Measurements from ENCODE around the gene RAD51B. TPM values are rescaled to one million over a fixed set of nuclear protein-coding genes. Genes with fewer than 3 reads are reported as not detected.

RAD51B gene
- total RNA-seq, 1 experiment from 2014 or later = 16.7 TPM

GRCh38 chr14:68236582-68237458 is 417.2 kb downstream of the RAD51B start:
- H3K4me3 Mint-ChIP-seq = no peak overlapping the region
- no peak overlapping the region for H3K18ac ChIP-seq (ENCODE audit: insufficient read length, low read depth, low read length)
- peaks cover 0 to 1% (median 0%) of the 10 kb centered on the region in 3 experiments; a peak in 2 of 7 replicates for H3K36me3 Mint-ChIP-seq (ENCODE audit: insufficient read depth in 1 of 3, low read depth in 3 of 3)
- H2BK12ac ChIP-seq (ENCODE audit: insufficient read length, low read depth, low read length) = no peak overlapping the region
- H2BK5ac ChIP-seq (ENCODE audit: insufficient read length, low read length) = no peak overlapping the region
- 0 out of 2 replicates have a peak, but pooled peaks cover 2% of the 10 kb centered on the region for H3K4me1 ChIP-seq (ENCODE audit: insufficient read depth, low read length)
- H3K79me2 ChIP-seq (ENCODE audit: insufficient read depth, low read length) = no peaks in the 10 kb centered on the region
- H3K79me1 ChIP-seq (ENCODE audit: insufficient read depth, low read depth, low read length, poor library complexity, severe bottlenecking) = no peaks in the 10 kb centered on the region
- H2BK20ac ChIP-seq (ENCODE audit: low read depth, low read length, poor library complexity, severe bottlenecking) = no peak overlapping the region
- H4K8ac ChIP-seq (replicated peaks; ENCODE audit: insufficient read length, low read depth, low read length) = no peak overlapping the region
- no peaks in the 10 kb centered on the region for H3K27me3 ChIP-seq (ENCODE audit: insufficient read depth, low read length)
- no peak overlapping the region for H2BK120ac ChIP-seq (ENCODE audit: low read depth, low read length, poor library complexity, severe bottlenecking)
- no peak overlapping the region for H3K23ac ChIP-seq (ENCODE audit: insufficient read length, low read depth, low read length)
- no peak overlapping the region for H3K27ac Mint-ChIP-seq
- H3T11ph ChIP-seq (ENCODE audit: low read length) = no peak overlapping the region
- no peak overlapping the region for H3K4me2 ChIP-seq (ENCODE audit: insufficient read depth, insufficient read length, low read length)
- H3K9ac ChIP-seq (ENCODE audit: extremely low read depth, insufficient read length, low read length) = no peak overlapping the region
- H3K9me3 Mint-ChIP-seq = no peaks in the 10 kb centered on the region
- DNase-seq = no peak
- no peak for TF ChIP-seq CTCF (conservative IDR thresholded peaks at IDR 0.05)
- H3K27ac ChIP-seq (ENCODE audit: insufficient read length, low read depth, low read length) = no peak overlapping the region
- H3K4ac ChIP-seq (ENCODE audit: low read depth, low read length) = no peak overlapping the region
- H3K27me3 Mint-ChIP-seq (ENCODE audit: low read depth) = no peaks in the 10 kb centered on the region
- H3K23me2 ChIP-seq (ENCODE audit: insufficient read length, low read depth, low read length, poor library complexity, severe bottlenecking) = no peaks in the 10 kb centered on the region
- H2AFZ ChIP-seq (ENCODE audit: low read length) = no peak overlapping the region
- no peak overlapping the region for H4K5ac ChIP-seq (ENCODE audit: insufficient read length, low read depth, low read length)
- H3K4me1 Mint-ChIP-seq = 0 out of 4 replicates have a peak, but pooled peaks cover 0 to 3% of the 10 kb centered on the region in 2 experiments
- H3K14ac ChIP-seq (ENCODE audit: insufficient read depth, low read length) = no peak overlapping the region
- H4K91ac ChIP-seq (ENCODE audit: insufficient read length, low read depth, low read length) = no peak overlapping the region
- H3K56ac ChIP-seq (ENCODE audit: insufficient read length, low read depth, low read length) = no peak overlapping the region
- H2BK15ac ChIP-seq (ENCODE audit: low read depth, low read length) = no peak overlapping the region
- no peaks in the 10 kb centered on the region for H3K9me3 ChIP-seq (ENCODE audit: control insufficient read depth, low read depth, low read length)
- no peaks in the 10 kb centered on the region for H4K20me1 ChIP-seq (ENCODE audit: control insufficient read depth, insufficient read depth, insufficient read length)
- WGBS (ENCODE audit: extremely low coverage, insufficient read length, low lambda C conversion rate) = no CpG with 5 or more reads among the region's 1 CpG
- no peak overlapping the region for H2AK5ac ChIP-seq (ENCODE audit: insufficient read length, low read length)
